WTC11 (cell line): ENCODE data around the gene PROKR2.

Source experiments
- CREM ChIP-seq: sonication (generic); formaldehyde crosslinking; IDR thresholded peaks from 2 replicates; pipeline ENCODE4 v1.8.1; 2022; ENCODE audit warnings: mild to moderate bottlenecking, missing genetic modification reagents, moderate library complexity
- E2F1 ChIP-seq: sonication (generic); formaldehyde crosslinking; IDR thresholded peaks from 2 replicates; pipeline ENCODE4 v1.8.0; 2022; ENCODE audit warnings: mild to moderate bottlenecking, missing genetic modification reagents
- USF2 ChIP-seq: sonication (generic); formaldehyde crosslinking; IDR thresholded peaks from 2 replicates; pipeline ENCODE4 v1.8.1; 2023; ENCODE audit warnings: mild to moderate bottlenecking, missing genetic modification reagents, moderate library complexity
- ZNF219 ChIP-seq: sonication (generic); formaldehyde crosslinking; IDR thresholded peaks from 2 replicates; pipeline ENCODE4 v1.8.0; 2023; ENCODE audit warnings: missing genetic modification reagents, mild to moderate bottlenecking, borderline replicate concordance
- TF ChIP-seq, protein P1 (sequence below): fragments of 200-600 bp; IDR thresholded peaks from 2 replicates; pipeline ENCODE4 v1.8.0; 2022; ENCODE audit warnings: antibody characterized with exemption

- no peak for TF ChIP-seq CREM (CRISPR knock-in tag)
- no peak for TF ChIP-seq USF2 (CRISPR knock-in tag)
- no peak for TF ChIP-seq E2F1 (CRISPR knock-in tag)
- TF ChIP-seq, protein P1, sequence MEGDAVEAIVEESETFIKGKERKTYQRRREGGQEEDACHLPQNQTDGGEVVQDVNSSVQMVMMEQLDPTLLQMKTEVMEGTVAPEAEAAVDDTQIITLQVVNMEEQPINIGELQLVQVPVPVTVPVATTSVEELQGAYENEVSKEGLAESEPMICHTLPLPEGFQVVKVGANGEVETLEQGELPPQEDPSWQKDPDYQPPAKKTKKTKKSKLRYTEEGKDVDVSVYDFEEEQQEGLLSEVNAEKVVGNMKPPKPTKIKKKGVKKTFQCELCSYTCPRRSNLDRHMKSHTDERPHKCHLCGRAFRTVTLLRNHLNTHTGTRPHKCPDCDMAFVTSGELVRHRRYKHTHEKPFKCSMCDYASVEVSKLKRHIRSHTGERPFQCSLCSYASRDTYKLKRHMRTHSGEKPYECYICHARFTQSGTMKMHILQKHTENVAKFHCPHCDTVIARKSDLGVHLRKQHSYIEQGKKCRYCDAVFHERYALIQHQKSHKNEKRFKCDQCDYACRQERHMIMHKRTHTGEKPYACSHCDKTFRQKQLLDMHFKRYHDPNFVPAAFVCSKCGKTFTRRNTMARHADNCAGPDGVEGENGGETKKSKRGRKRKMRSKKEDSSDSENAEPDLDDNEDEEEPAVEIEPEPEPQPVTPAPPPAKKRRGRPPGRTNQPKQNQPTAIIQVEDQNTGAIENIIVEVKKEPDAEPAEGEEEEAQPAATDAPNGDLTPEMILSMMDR = no peak
- TF ChIP-seq ZNF219 (CRISPR knock-in tag) = no peak
Measured at GRCh38 chr20:5328268-5328667, 11.5 kb upstream of the PROKR2 start.
